ENCODE results near the gene PLA2G6. TPM values are rescaled to one million over a fixed set of nuclear protein-coding genes. Genes with fewer than 3 reads are reported as not detected.

The PLA2G6 gene
- total RNA-seq, 2 experiments from 2014 or later = 41.1 to 71.4 TPM

DNA sequence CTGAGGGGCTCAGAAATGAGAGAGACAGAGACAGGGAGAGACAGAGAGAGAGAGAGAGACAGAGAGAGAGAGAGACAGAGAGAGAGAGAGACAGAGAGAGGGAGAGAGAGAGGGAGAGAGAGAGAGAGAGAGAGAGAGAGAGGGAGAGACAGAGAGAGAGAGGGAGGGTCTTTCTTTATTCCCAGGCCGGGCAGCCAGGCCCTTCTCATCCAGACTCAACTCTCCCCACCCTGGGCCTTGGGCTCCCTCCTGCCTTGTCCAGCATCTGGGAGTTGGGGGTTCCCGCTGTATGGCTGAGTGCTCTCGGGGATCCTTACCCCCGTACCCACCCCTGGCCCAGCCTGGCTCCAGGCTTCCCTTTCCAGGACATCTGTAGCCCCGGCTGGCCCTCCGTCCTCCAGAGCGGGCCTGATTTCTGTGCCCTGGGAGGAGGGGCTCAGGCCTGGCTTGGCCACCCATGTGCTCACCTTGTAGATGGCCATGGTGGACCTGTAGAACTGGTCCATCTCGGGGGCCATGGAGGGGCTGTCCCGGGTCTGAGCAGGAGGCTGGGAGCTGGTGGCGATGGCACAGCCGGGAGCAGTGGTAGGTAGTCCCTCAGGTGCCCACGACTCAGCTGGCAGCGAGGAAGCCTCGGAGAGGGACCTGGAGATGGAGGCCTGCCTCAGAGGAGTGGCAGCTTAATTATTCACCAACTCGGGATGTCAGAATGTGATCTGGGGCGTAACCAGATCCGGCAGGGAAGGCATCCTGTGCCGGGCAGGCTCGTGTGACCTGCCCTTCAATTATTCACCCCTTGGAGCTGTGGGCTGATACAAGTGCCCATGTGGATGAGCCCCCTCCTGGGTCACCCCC lies 71.4 kb downstream of the PLA2G6 start, which contains the start of gene BAIAP2L2:
TSS of gene BAIAP2L2 (minus strand) at position 677 of the 855 bp plus-strand sequence. CDS start at position 518, 159 bp downstream.
- H3K9me3 Mint-ChIP-seq (ENCODE audit: low read depth) = no peaks in the 10 kb centered on the region
- H3K27me3 Mint-ChIP-seq = no peaks in the 10 kb centered on the region
- peaks cover 5% of the 10 kb centered on the region for H3K4me1 Mint-ChIP-seq
- DNase-seq (no peak), ATAC-seq (no peak)
- H3K27ac Mint-ChIP-seq = peak within 1 kb of the TSS; percentile 69
- no peaks in the 10 kb centered on the region for H3K36me3 Mint-ChIP-seq
- CTCF ChIA-PET = interaction anchor here (0.8 to 1.7 kb wide), 3 partner anchors 11 to 58 kb away, joined by 3 to 4 read pairs (median 3); no protein-coding TSS in a partner anchor
- H3K4me3 Mint-ChIP-seq = no peak within 1 kb of the TSS

- CTCF ChIA-PET = interaction anchor here (0.8 to 1.7 kb wide), 3 partner anchors 10 to 57 kb away, joined by 3 to 4 read pairs (median 3); no protein-coding TSS in a partner anchor
- no peaks in the 10 kb centered on the region for H3K27me3 Mint-ChIP-seq
- ATAC-seq (peak; percentile 37), DNase-seq (no peak)
- H3K4me1 Mint-ChIP-seq = peaks cover 12% of the 10 kb centered on the region
- H3K36me3 Mint-ChIP-seq = no peaks in the 10 kb centered on the region
- no peaks in the 10 kb centered on the region for H3K9me3 Mint-ChIP-seq (ENCODE audit: low read depth)
- H3K4me3 Mint-ChIP-seq = no peak overlapping the region
- H3K27ac Mint-ChIP-seq = peak overlapping the region; percentile 69
Observed at GRCh38 chr22:38109371-38110001, 72.1 kb downstream of the PLA2G6 start.

GRCh38 chr22:38108561-38109319 lies 72.9 kb downstream of the PLA2G6 start:
- peak; percentile 37 for ATAC-seq
- no peak overlapping the region for H3K27ac Mint-ChIP-seq

GRCh38 chr22:38107692-38108515 lies 73.7 kb downstream of the PLA2G6 start:
- Mint-ChIP-seq H3K4me3 (no peak overlapping the region), H3K9me3 (ENCODE audit: low read depth) (no peaks in the 10 kb centered on the region), H3K36me3 (peaks cover 1% of the 10 kb centered on the region), H3K27me3 (no peaks in the 10 kb centered on the region), H3K4me1 (peaks cover 14% of the 10 kb centered on the region), H3K27ac (no peak overlapping the region)
- DNase-seq = no peak
- CTCF ChIA-PET = interaction anchor here (1.2 kb wide), 1 partner anchor 56 kb away, joined by 3 read pairs; no protein-coding TSS in a partner anchor
- no peak for ATAC-seq

More at GRCh38 chr22:38108561-38109319, 72.9 kb downstream of the PLA2G6 start:
- no peaks in the 10 kb centered on the region for H3K27me3 Mint-ChIP-seq
- no peaks in the 10 kb centered on the region for H3K9me3 Mint-ChIP-seq (ENCODE audit: low read depth)
- H3K4me3 Mint-ChIP-seq = no peak overlapping the region
- CTCF ChIA-PET = interaction anchor here (0.9 to 1.7 kb wide), 2 partner anchors 54 to 56 kb away, joined by 3 to 4 read pairs; no protein-coding TSS in a partner anchor
- peaks cover 1% of the 10 kb centered on the region for H3K36me3 Mint-ChIP-seq
- peaks cover 14% of the 10 kb centered on the region for H3K4me1 Mint-ChIP-seq
- DNase-seq = no peak

GRCh38 chr22:38106814-38107578 lies 74.6 kb downstream of the PLA2G6 start:
- Mint-ChIP-seq H3K4me3 (no peak overlapping the region), H3K27me3 (no peaks in the 10 kb centered on the region), H3K27ac (no peak overlapping the region), H3K4me1 (peaks cover 14% of the 10 kb centered on the region), H3K36me3 (peaks cover 1% of the 10 kb centered on the region), H3K9me3 (ENCODE audit: low read depth) (no peaks in the 10 kb centered on the region)
- DNase-seq = no peak
- CTCF ChIA-PET = interaction anchor here (1.2 kb wide), 1 partner anchor 55 kb away, joined by 3 read pairs; no protein-coding TSS in a partner anchor
- ATAC-seq = no peak

GRCh38 chr22:38104084-38104483 lies 77.5 kb downstream of the PLA2G6 start:
- Mint-ChIP-seq H3K4me3 (no peak overlapping the region), H3K27ac (no peak overlapping the region), H3K27me3 (no peaks in the 10 kb centered on the region), H3K4me1 (peaks cover 19% of the 10 kb centered on the region), H3K36me3 (peaks cover 1% of the 10 kb centered on the region), H3K9me3 (ENCODE audit: low read depth) (no peaks in the 10 kb centered on the region)
- no peak for DNase-seq
- no peak for ATAC-seq
- CTCF ChIA-PET = interaction anchor here (0.6 to 1.3 kb wide), 8 partner anchors 10 to 249 kb away, joined by 3 to 5 read pairs (median 3); no protein-coding TSS in a partner anchor

DNA sequence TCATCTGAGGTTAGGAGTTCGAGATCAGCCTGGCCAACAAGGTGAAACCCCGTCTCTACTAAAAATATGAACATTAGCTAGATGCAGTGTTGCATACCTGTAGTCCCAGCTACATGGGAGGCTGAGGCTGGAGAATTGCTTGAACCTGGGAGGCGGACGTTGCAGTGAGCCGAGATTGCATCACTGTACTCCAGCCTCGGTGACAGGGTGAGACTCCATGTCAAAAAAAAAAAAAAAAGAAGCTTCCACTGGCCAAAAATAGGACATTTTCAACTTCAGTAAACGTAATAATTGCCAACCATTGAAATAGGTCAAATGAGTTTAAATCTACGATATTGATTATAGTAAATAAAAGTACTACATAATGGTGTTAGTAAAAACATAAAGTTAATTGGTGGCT lies 78.0 kb downstream of the PLA2G6 start:
- no peak for DNase-seq
- Mint-ChIP-seq H3K4me3 (no peak overlapping the region), H3K27ac (no peak overlapping the region), H3K4me1 (peaks cover 19% of the 10 kb centered on the region), H3K36me3 (peaks cover 1% of the 10 kb centered on the region), H3K9me3 (ENCODE audit: low read depth) (no peaks in the 10 kb centered on the region), H3K27me3 (no peaks in the 10 kb centered on the region)
- CTCF ChIA-PET = interaction anchor here (0.6 to 1.3 kb wide), 6 partner anchors 10 to 249 kb away, joined by 3 to 5 read pairs (median 3); no protein-coding TSS in a partner anchor
- ATAC-seq = no peak

GRCh38 chr22:38098410-38099249 lies 83.0 kb downstream of the PLA2G6 start:
- ATAC-seq = no peak

GRCh38 chr22:38097557-38098409 lies 83.8 kb downstream of the PLA2G6 start:
- no peaks in the 10 kb centered on the region for H3K27me3 Mint-ChIP-seq
- H3K4me1 Mint-ChIP-seq = peaks cover 5% of the 10 kb centered on the region
- no peaks in the 10 kb centered on the region for H3K36me3 Mint-ChIP-seq
- no peak for ATAC-seq
- H3K27ac Mint-ChIP-seq = no peak overlapping the region
- H3K9me3 Mint-ChIP-seq (ENCODE audit: low read depth) = no peaks in the 10 kb centered on the region
- CTCF ChIA-PET = interaction anchor here (1.3 kb wide), 1 partner anchor 14 kb away, joined by 3 read pairs; no protein-coding TSS in a partner anchor
- no peak for DNase-seq
- H3K4me3 Mint-ChIP-seq = no peak overlapping the region

More at GRCh38 chr22:38098410-38099249, 83.0 kb downstream of the PLA2G6 start:
- Mint-ChIP-seq H3K36me3 (no peaks in the 10 kb centered on the region), H3K27ac (no peak overlapping the region), H3K4me3 (no peak overlapping the region), H3K4me1 (peaks cover 5% of the 10 kb centered on the region), H3K9me3 (ENCODE audit: low read depth) (no peaks in the 10 kb centered on the region), H3K27me3 (no peaks in the 10 kb centered on the region)
- no peak for DNase-seq
- CTCF ChIA-PET = interaction anchor here (0.7 to 2.5 kb wide), 4 partner anchors 11 to 175 kb away, joined by 3 to 16 read pairs (median 4); no protein-coding TSS in a partner anchor

DNA sequence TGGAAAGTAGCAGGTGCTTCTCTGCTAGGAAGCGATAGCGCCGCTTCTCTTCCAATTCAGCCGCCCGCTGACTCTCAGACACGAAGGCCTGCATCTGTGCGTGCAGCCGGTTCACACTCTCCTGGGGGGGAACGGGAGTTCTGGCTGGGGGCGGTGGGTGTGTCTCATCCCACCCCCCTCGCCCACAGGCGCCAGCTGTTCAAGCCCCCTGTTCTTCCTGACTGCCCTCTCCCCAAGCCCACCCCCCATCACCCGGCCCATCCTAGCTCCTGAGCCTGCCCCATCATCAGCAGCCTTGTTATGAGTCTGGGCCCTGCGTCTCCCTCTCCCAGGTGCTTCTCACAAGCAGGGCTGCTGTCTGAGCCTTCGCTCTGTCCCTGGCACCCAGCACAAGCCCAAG lies 84.6 kb downstream of the PLA2G6 start:
- H3K27ac Mint-ChIP-seq = no peak overlapping the region

More for the DNA sequence above, 84.6 kb downstream of the PLA2G6 start:
- no peak for ATAC-seq
- Mint-ChIP-seq H3K4me1 (peaks cover 5% of the 10 kb centered on the region), H3K36me3 (no peaks in the 10 kb centered on the region), H3K4me3 (no peak overlapping the region), H3K9me3 (ENCODE audit: low read depth) (no peaks in the 10 kb centered on the region), H3K27me3 (no peaks in the 10 kb centered on the region)
- CTCF ChIA-PET = no interaction called here
- no peak for DNase-seq

Data from activated CD8-positive, alpha-beta memory T cell treated with anti-CD3 and anti-CD28 coated beads, Interleukin-2, amount 10 ng/mL, durations not matched to agents 7 days and 5 days (primary cell).